ENCODE results near the gene CBY2. TPM values are rescaled to one million over a fixed set of nuclear protein-coding genes. Genes with fewer than 3 reads are reported as not detected.

The CBY2 gene
- total RNA-seq, 2 experiments from 2014 or later = not detected

- ChIA-PET CTCF (no interaction called here), POLR2A (no interaction called here)
- Mint-ChIP-seq H3K4me3 (no peak overlapping the region), H3K27ac (no peak overlapping the region), H3K9me3 (no peaks in the 10 kb centered on the region), H3K4me1 (peaks cover 5% of the 10 kb centered on the region), H3K27me3 (no peaks in the 10 kb centered on the region), H3K36me3 (ENCODE audit: low read depth) (no peaks in the 10 kb centered on the region)
- no peak for DNase-seq
Measured at GRCh38 chr13:45705918-45706317, 3.8 kb downstream of the CBY2 start.

- H3K27ac Mint-ChIP-seq = no peak overlapping the region
- no peaks in the 10 kb centered on the region for H3K4me1 Mint-ChIP-seq
- no peaks in the 10 kb centered on the region for H3K27me3 Mint-ChIP-seq
- no peaks in the 10 kb centered on the region for H3K9me3 Mint-ChIP-seq
- DNase-seq = no peak
- H3K4me3 Mint-ChIP-seq = no peak overlapping the region
- ChIA-PET POLR2A (no interaction called here), CTCF (no interaction called here)
- no peaks in the 10 kb centered on the region for H3K36me3 Mint-ChIP-seq (ENCODE audit: low read depth)
Measured at GRCh38 chr13:45707516-45708100, 5.5 kb downstream of the CBY2 start.

- Mint-ChIP-seq H3K9me3 (no peaks in the 10 kb centered on the region), H3K27me3 (no peaks in the 10 kb centered on the region), H3K27ac (no peak overlapping the region), H3K36me3 (ENCODE audit: low read depth) (no peaks in the 10 kb centered on the region), H3K4me3 (no peak overlapping the region), H3K4me1 (no peaks in the 10 kb centered on the region)
- POLR2A ChIA-PET = no interaction called here
- CTCF ChIA-PET = no interaction called here
- no peak for DNase-seq
Measured at GRCh38 chr13:45711951-45712350, 9.8 kb downstream of the CBY2 start.

- Mint-ChIP-seq H3K27ac (no peak overlapping the region), H3K9me3 (no peaks in the 10 kb centered on the region), H3K4me1 (no peaks in the 10 kb centered on the region), H3K4me3 (no peak overlapping the region), H3K27me3 (no peaks in the 10 kb centered on the region), H3K36me3 (ENCODE audit: low read depth) (no peaks in the 10 kb centered on the region)
- POLR2A ChIA-PET = no interaction called here
- CTCF ChIA-PET = no interaction called here
- no peak for DNase-seq
Measured at GRCh38 chr13:45713106-45713690, 11.1 kb downstream of the CBY2 start.

GRCh38 chr13:45713721-45714120, 11.6 kb downstream of the CBY2 start:
- no peaks in the 10 kb centered on the region for H3K9me3 Mint-ChIP-seq
- no peak overlapping the region for H3K4me3 Mint-ChIP-seq
- no peak for DNase-seq
- ChIA-PET CTCF (no interaction called here), POLR2A (no interaction called here)
- no peak overlapping the region for H3K27ac Mint-ChIP-seq
- no peaks in the 10 kb centered on the region for H3K36me3 Mint-ChIP-seq (ENCODE audit: low read depth)
- H3K27me3 Mint-ChIP-seq = no peaks in the 10 kb centered on the region
- H3K4me1 Mint-ChIP-seq = no peaks in the 10 kb centered on the region

- ChIA-PET CTCF (no interaction called here), POLR2A (no interaction called here)
- DNase-seq = no peak
- Mint-ChIP-seq H3K27me3 (no peaks in the 10 kb centered on the region), H3K36me3 (ENCODE audit: low read depth) (no peaks in the 10 kb centered on the region), H3K4me3 (no peak overlapping the region), H3K9me3 (no peaks in the 10 kb centered on the region), H3K27ac (no peak overlapping the region), H3K4me1 (no peaks in the 10 kb centered on the region)
Measured at GRCh38 chr13:45714170-45714569, 12.1 kb downstream of the CBY2 start.

GRCh38 chr13:45715351-45715750, 13.2 kb downstream of the CBY2 start:
- no peaks in the 10 kb centered on the region for H3K27me3 Mint-ChIP-seq
- DNase-seq = no peak
- no peak overlapping the region for H3K27ac Mint-ChIP-seq
- ChIA-PET CTCF (no interaction called here), POLR2A (no interaction called here)
- no peaks in the 10 kb centered on the region for H3K36me3 Mint-ChIP-seq (ENCODE audit: low read depth)
- no peak overlapping the region for H3K4me3 Mint-ChIP-seq
- no peaks in the 10 kb centered on the region for H3K9me3 Mint-ChIP-seq
- no peaks in the 10 kb centered on the region for H3K4me1 Mint-ChIP-seq

- Mint-ChIP-seq H3K27ac (no peak overlapping the region), H3K4me3 (no peak overlapping the region), H3K4me1 (no peaks in the 10 kb centered on the region), H3K36me3 (ENCODE audit: low read depth) (no peaks in the 10 kb centered on the region), H3K9me3 (no peaks in the 10 kb centered on the region), H3K27me3 (no peaks in the 10 kb centered on the region)
- no peak for DNase-seq
- ChIA-PET CTCF (interaction anchor here (0.9 kb wide), 1 partner anchor 10 kb away, joined by 3 read pairs; no protein-coding TSS in a partner anchor), POLR2A (no interaction called here)
Measured at GRCh38 chr13:45717349-45717748, 15.2 kb downstream of the CBY2 start.

GRCh38 chr13:45718063-45718462, 15.9 kb downstream of the CBY2 start:
- H3K9me3 Mint-ChIP-seq = no peaks in the 10 kb centered on the region
- no peak overlapping the region for H3K27ac Mint-ChIP-seq
- no peaks in the 10 kb centered on the region for H3K27me3 Mint-ChIP-seq
- no peak for DNase-seq
- CTCF ChIA-PET = interaction anchor here (0.9 kb wide), 1 partner anchor 9 kb away, joined by 3 read pairs; no protein-coding TSS in a partner anchor
- H3K36me3 Mint-ChIP-seq (ENCODE audit: low read depth) = no peaks in the 10 kb centered on the region
- no peaks in the 10 kb centered on the region for H3K4me1 Mint-ChIP-seq
- POLR2A ChIA-PET = no interaction called here
- H3K4me3 Mint-ChIP-seq = no peak overlapping the region

- CTCF ChIA-PET = no interaction called here
- no peaks in the 10 kb centered on the region for H3K36me3 Mint-ChIP-seq (ENCODE audit: low read depth)
- H3K27me3 Mint-ChIP-seq = no peaks in the 10 kb centered on the region
Measured at GRCh38 chr13:45718992-45719391, 16.9 kb downstream of the CBY2 start.

GRCh38 chr13:45721203-45721731, 19.1 kb downstream of the CBY2 start:
- DNase-seq = no peak

More at GRCh38 chr13:45718992-45719391, 16.9 kb downstream of the CBY2 start:
- no peaks in the 10 kb centered on the region for H3K4me1 Mint-ChIP-seq
- no peaks in the 10 kb centered on the region for H3K9me3 Mint-ChIP-seq
- H3K4me3 Mint-ChIP-seq = no peak overlapping the region
- no peak for DNase-seq
- H3K27ac Mint-ChIP-seq = no peak overlapping the region
- POLR2A ChIA-PET = no interaction called here

GRCh38 chr13:45723798-45724197, 21.7 kb downstream of the CBY2 start:
- Mint-ChIP-seq H3K4me1 (no peaks in the 10 kb centered on the region), H3K4me3 (no peak overlapping the region), H3K27ac (no peak overlapping the region), H3K27me3 (no peaks in the 10 kb centered on the region), H3K36me3 (ENCODE audit: low read depth) (no peaks in the 10 kb centered on the region), H3K9me3 (no peaks in the 10 kb centered on the region)
- POLR2A ChIA-PET = no interaction called here
- no peak for DNase-seq
- CTCF ChIA-PET = no interaction called here

More at GRCh38 chr13:45721203-45721731, 19.1 kb downstream of the CBY2 start:
- ChIA-PET POLR2A (no interaction called here), CTCF (no interaction called here)
- no peak overlapping the region for H3K27ac Mint-ChIP-seq
- no peaks in the 10 kb centered on the region for H3K9me3 Mint-ChIP-seq
- H3K4me3 Mint-ChIP-seq = no peak overlapping the region
- H3K4me1 Mint-ChIP-seq = no peaks in the 10 kb centered on the region
- no peaks in the 10 kb centered on the region for H3K27me3 Mint-ChIP-seq
- H3K36me3 Mint-ChIP-seq (ENCODE audit: low read depth) = no peaks in the 10 kb centered on the region

GRCh38 chr13:45728759-45729158, 26.6 kb downstream of the CBY2 start:
- Mint-ChIP-seq H3K27ac (no peak overlapping the region), H3K4me3 (no peak overlapping the region), H3K4me1 (no peaks in the 10 kb centered on the region), H3K36me3 (ENCODE audit: low read depth) (no peaks in the 10 kb centered on the region), H3K9me3 (no peaks in the 10 kb centered on the region), H3K27me3 (no peaks in the 10 kb centered on the region)
- POLR2A ChIA-PET = no interaction called here
- no peak for DNase-seq
- CTCF ChIA-PET = interaction anchor here (0.6 kb wide), 1 partner anchor 12 kb away, joined by 4 read pairs; no protein-coding TSS in a partner anchor

- Mint-ChIP-seq H3K36me3 (ENCODE audit: low read depth) (no peaks in the 10 kb centered on the region), H3K4me3 (no peak overlapping the region), H3K9me3 (peaks cover 3% of the 10 kb centered on the region), H3K27ac (no peak overlapping the region), H3K4me1 (no peaks in the 10 kb centered on the region), H3K27me3 (no peaks in the 10 kb centered on the region)
- DNase-seq = no peak
- ChIA-PET POLR2A (no interaction called here), CTCF (interaction anchor here (0.8 to 1.0 kb wide), 2 partner anchors 8 to 42 kb away, joined by 3 read pairs; no protein-coding TSS in a partner anchor)
Measured at GRCh38 chr13:45731455-45731854, 29.3 kb downstream of the CBY2 start.
